ENCODE data around the gene FSCN2. TPM values are rescaled to one million over a fixed set of nuclear protein-coding genes. Genes with fewer than 3 reads are reported as not detected.
A peak's percentile ranks its signal among the peaks of the same experiment; 100 is the strongest.

The FSCN2 gene
- total RNA-seq, 1 experiment from 2014 or later: 0.31 TPM

DNA sequence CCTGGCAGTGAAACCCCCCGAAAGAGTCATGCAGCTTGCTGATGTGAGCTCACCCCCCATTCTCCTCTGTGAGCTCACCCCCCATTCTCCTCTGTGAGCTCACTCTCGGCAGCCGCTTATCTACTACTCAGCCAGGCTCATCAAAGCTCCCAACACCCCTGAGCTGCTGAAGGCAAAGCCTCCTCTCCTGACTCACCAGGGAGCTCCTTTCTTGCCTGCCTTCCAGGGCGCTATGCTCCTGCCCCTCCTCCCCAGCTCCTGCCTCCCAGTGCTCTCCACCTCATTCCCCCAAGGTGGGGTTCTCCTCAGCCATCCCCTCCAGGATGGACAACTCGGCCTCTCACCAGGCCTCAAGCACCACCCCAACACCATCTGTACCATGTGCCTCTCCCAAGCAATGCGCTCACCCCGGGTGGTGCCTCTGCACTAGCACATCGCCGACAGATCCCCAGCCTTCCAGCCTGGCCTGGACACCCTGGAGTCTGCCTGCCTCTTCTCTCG is 51.7 kb downstream of the FSCN2 start:
- no peaks in the 10 kb centered on the region for H3K27me3 Mint-ChIP-seq (ENCODE audit: low read depth)
- DNase-seq (ENCODE audit: low spot score) (no peak), ATAC-seq (no peak)
- no peaks in the 10 kb centered on the region for H3K9me3 Mint-ChIP-seq
- POLR2A ChIA-PET: interaction anchor here (0.6 kb wide), 1 partner anchor 73 kb away, joined by 3 read pairs; no protein-coding TSS in a partner anchor
- TF ChIP-seq, protein P1, sequence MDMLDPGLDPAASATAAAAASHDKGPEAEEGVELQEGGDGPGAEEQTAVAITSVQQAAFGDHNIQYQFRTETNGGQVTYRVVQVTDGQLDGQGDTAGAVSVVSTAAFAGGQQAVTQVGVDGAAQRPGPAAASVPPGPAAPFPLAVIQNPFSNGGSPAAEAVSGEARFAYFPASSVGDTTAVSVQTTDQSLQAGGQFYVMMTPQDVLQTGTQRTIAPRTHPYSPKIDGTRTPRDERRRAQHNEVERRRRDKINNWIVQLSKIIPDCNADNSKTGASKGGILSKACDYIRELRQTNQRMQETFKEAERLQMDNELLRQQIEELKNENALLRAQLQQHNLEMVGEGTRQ (CRISPR knock-in tag; IDR thresholded peaks at IDR 0.05): no peak
- TF ChIP-seq CREM (CRISPR knock-in tag; IDR thresholded peaks at IDR 0.05) (no peak), TEAD4 (CRISPR knock-in tag; IDR thresholded peaks at IDR 0.05) (no peak), NR2C2 (CRISPR knock-in tag; IDR thresholded peaks at IDR 0.05) (no peak), RORB (CRISPR knock-in tag; IDR thresholded peaks at IDR 0.05) (no peak), JAZF1 (CRISPR knock-in tag; IDR thresholded peaks at IDR 0.05) (no peak)
- TF ChIP-seq, protein P2, sequence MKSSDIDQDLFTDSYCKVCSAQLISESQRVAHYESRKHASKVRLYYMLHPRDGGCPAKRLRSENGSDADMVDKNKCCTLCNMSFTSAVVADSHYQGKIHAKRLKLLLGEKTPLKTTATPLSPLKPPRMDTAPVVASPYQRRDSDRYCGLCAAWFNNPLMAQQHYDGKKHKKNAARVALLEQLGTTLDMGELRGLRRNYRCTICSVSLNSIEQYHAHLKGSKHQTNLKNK (CRISPR knock-in tag; IDR thresholded peaks at IDR 0.05): no peak
- TF ChIP-seq, protein P3, sequence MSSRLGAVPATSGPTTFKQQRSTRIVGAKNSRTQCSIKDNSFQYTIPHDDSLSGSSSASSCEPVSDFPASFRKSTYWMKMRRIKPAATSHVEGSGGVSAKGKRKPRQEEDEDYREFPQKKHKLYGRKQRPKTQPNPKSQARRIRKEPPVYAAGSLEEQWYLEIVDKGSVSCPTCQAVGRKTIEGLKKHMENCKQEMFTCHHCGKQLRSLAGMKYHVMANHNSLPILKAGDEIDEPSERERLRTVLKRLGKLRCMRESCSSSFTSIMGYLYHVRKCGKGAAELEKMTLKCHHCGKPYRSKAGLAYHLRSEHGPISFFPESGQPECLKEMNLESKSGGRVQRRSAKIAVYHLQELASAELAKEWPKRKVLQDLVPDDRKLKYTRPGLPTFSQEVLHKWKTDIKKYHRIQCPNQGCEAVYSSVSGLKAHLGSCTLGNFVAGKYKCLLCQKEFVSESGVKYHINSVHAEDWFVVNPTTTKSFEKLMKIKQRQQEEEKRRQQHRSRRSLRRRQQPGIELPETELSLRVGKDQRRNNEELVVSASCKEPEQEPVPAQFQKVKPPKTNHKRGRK (CRISPR knock-in tag; IDR thresholded peaks at IDR 0.05; ENCODE audit: borderline replicate concordance): no peak
- TF ChIP-seq, protein P4, sequence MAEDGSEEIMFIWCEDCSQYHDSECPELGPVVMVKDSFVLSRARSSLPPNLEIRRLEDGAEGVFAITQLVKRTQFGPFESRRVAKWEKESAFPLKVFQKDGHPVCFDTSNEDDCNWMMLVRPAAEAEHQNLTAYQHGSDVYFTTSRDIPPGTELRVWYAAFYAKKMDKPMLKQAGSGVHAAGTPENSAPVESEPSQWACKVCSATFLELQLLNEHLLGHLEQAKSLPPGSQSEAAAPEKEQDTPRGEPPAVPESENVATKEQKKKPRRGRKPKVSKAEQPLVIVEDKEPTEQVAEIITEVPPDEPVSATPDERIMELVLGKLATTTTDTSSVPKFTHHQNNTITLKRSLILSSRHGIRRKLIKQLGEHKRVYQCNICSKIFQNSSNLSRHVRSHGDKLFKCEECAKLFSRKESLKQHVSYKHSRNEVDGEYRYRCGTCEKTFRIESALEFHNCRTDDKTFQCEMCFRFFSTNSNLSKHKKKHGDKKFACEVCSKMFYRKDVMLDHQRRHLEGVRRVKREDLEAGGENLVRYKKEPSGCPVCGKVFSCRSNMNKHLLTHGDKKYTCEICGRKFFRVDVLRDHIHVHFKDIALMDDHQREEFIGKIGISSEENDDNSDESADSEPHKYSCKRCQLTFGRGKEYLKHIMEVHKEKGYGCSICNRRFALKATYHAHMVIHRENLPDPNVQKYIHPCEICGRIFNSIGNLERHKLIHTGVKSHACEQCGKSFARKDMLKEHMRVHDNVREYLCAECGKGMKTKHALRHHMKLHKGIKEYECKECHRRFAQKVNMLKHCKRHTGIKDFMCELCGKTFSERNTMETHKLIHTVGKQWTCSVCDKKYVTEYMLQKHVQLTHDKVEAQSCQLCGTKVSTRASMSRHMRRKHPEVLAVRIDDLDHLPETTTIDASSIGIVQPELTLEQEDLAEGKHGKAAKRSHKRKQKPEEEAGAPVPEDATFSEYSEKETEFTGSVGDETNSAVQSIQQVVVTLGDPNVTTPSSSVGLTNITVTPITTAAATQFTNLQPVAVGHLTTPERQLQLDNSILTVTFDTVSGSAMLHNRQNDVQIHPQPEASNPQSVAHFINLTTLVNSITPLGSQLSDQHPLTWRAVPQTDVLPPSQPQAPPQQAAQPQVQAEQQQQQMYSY (CRISPR knock-in tag; IDR thresholded peaks at IDR 0.05): no peak
- TF ChIP-seq, protein P5, sequence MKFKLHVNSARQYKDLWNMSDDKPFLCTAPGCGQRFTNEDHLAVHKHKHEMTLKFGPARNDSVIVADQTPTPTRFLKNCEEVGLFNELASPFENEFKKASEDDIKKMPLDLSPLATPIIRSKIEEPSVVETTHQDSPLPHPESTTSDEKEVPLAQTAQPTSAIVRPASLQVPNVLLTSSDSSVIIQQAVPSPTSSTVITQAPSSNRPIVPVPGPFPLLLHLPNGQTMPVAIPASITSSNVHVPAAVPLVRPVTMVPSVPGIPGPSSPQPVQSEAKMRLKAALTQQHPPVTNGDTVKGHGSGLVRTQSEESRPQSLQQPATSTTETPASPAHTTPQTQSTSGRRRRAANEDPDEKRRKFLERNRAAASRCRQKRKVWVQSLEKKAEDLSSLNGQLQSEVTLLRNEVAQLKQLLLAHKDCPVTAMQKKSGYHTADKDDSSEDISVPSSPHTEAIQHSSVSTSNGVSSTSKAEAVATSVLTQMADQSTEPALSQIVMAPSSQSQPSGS (CRISPR knock-in tag; IDR thresholded peaks at IDR 0.05; ENCODE audit: borderline replicate concordance, low read depth): no peak
- no peak overlapping the region for H3K4me3 Mint-ChIP-seq
- H3K4me1 Mint-ChIP-seq: no peaks in the 10 kb centered on the region
- CTCF ChIA-PET: interaction anchor here (1.6 kb wide), 1 partner anchor 21 kb away, joined by 5 read pairs; no protein-coding TSS in a partner anchor
- H3K36me3 Mint-ChIP-seq: peaks cover 40% of the 10 kb centered on the region
- peak overlapping the region; percentile 21 for H3K27ac Mint-ChIP-seq

DNA sequence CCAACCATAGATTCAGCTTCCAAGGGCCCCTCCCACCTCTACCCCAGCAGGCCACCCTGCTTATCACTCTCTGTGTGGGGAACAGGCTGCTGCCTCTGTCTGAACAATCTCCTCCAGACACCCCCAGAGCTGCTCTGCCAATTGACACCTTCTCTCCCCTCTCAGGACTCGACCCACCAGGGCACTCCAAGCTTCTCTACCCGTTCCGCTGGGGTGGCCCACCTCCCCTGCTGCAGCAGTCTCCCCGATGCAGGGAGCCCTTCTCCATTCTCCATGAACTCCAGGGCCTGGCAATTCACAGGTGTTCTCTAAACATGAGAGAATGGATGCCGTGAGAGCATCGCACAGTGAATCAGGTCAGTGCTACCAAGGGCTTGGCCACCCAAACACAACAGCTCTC is 52.3 kb downstream of the FSCN2 start:
- ChIA-PET CTCF (interaction anchor here (1.6 kb wide), 1 partner anchor 20 kb away, joined by 5 read pairs; no protein-coding TSS in a partner anchor), POLR2A (interaction anchor here (0.6 kb wide), 1 partner anchor 73 kb away, joined by 3 read pairs; no protein-coding TSS in a partner anchor)
- DNase-seq (ENCODE audit: low spot score) (no peak), ATAC-seq (no peak)
- no peaks in the 10 kb centered on the region for H3K9me3 Mint-ChIP-seq
- H3K4me1 Mint-ChIP-seq: no peaks in the 10 kb centered on the region
- H3K27ac Mint-ChIP-seq: peak overlapping the region; percentile 84; the same call in 1 of the 2 replicates
- H3K27me3 Mint-ChIP-seq (ENCODE audit: low read depth): no peaks in the 10 kb centered on the region
- peaks cover 44% of the 10 kb centered on the region for H3K36me3 Mint-ChIP-seq
- H3K4me3 Mint-ChIP-seq: no peak overlapping the region
- no peak for TF ChIP-seq CBFB (CRISPR knock-in tag; IDR thresholded peaks at IDR 0.05; ENCODE audit: low read depth)
- TF ChIP-seq RELA (CRISPR knock-in tag; IDR thresholded peaks at IDR 0.05; ENCODE audit: borderline replicate concordance): no peak
- TF ChIP-seq, protein P6, sequence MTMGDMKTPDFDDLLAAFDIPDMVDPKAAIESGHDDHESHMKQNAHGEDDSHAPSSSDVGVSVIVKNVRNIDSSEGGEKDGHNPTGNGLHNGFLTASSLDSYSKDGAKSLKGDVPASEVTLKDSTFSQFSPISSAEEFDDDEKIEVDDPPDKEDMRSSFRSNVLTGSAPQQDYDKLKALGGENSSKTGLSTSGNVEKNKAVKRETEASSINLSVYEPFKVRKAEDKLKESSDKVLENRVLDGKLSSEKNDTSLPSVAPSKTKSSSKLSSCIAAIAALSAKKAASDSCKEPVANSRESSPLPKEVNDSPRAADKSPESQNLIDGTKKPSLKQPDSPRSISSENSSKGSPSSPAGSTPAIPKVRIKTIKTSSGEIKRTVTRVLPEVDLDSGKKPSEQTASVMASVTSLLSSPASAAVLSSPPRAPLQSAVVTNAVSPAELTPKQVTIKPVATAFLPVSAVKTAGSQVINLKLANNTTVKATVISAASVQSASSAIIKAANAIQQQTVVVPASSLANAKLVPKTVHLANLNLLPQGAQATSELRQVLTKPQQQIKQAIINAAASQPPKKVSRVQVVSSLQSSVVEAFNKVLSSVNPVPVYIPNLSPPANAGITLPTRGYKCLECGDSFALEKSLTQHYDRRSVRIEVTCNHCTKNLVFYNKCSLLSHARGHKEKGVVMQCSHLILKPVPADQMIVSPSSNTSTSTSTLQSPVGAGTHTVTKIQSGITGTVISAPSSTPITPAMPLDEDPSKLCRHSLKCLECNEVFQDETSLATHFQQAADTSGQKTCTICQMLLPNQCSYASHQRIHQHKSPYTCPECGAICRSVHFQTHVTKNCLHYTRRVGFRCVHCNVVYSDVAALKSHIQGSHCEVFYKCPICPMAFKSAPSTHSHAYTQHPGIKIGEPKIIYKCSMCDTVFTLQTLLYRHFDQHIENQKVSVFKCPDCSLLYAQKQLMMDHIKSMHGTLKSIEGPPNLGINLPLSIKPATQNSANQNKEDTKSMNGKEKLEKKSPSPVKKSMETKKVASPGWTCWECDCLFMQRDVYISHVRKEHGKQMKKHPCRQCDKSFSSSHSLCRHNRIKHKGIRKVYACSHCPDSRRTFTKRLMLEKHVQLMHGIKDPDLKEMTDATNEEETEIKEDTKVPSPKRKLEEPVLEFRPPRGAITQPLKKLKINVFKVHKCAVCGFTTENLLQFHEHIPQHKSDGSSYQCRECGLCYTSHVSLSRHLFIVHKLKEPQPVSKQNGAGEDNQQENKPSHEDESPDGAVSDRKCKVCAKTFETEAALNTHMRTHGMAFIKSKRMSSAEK (CRISPR knock-in tag; IDR thresholded peaks at IDR 0.05; ENCODE audit: borderline replicate concordance): no peak
- TF ChIP-seq SP1 (CRISPR knock-in tag; conservative IDR thresholded peaks at IDR 0.05): no peak
- TF ChIP-seq TEAD1 (CRISPR knock-in tag; IDR thresholded peaks at IDR 0.05): no peak
- TF ChIP-seq ZNF396 (CRISPR knock-in tag; IDR thresholded peaks at IDR 0.05; ENCODE audit: borderline replicate concordance): no peak
- TF ChIP-seq ZNF138 (CRISPR knock-in tag; conservative IDR thresholded peaks at IDR 0.05): no peak
- TF ChIP-seq, protein P7, sequence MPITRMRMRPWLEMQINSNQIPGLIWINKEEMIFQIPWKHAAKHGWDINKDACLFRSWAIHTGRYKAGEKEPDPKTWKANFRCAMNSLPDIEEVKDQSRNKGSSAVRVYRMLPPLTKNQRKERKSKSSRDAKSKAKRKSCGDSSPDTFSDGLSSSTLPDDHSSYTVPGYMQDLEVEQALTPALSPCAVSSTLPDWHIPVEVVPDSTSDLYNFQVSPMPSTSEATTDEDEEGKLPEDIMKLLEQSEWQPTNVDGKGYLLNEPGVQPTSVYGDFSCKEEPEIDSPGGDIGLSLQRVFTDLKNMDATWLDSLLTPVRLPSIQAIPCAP (CRISPR knock-in tag; IDR thresholded peaks at IDR 0.05): no peak
- no peak for TF ChIP-seq FOXK1 (CRISPR knock-in tag; IDR thresholded peaks at IDR 0.05)
- TF ChIP-seq, protein P8, sequence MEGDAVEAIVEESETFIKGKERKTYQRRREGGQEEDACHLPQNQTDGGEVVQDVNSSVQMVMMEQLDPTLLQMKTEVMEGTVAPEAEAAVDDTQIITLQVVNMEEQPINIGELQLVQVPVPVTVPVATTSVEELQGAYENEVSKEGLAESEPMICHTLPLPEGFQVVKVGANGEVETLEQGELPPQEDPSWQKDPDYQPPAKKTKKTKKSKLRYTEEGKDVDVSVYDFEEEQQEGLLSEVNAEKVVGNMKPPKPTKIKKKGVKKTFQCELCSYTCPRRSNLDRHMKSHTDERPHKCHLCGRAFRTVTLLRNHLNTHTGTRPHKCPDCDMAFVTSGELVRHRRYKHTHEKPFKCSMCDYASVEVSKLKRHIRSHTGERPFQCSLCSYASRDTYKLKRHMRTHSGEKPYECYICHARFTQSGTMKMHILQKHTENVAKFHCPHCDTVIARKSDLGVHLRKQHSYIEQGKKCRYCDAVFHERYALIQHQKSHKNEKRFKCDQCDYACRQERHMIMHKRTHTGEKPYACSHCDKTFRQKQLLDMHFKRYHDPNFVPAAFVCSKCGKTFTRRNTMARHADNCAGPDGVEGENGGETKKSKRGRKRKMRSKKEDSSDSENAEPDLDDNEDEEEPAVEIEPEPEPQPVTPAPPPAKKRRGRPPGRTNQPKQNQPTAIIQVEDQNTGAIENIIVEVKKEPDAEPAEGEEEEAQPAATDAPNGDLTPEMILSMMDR (IDR thresholded peaks at IDR 0.05): no peak
